GM23338 (cell line): Measurements from ENCODE around the gene SMYD3. TPM values are rescaled to one million over a fixed set of nuclear protein-coding genes. Genes with fewer than 3 reads are reported as not detected.

Experiments used
- ATAC-seq: fragments of 200-7000 bp; cut with Tn5 transposase; 3 replicates; pipeline ENCODE4 v1.9.1; 2020
- DNase-seq: peaks from one replicate; pipeline ENCODE4 v3.0.0-alpha.2; 2015; ENCODE audit warnings: low spot score
- H2AFZ ChIP-seq: fragments of 200-600 bp; sonication (generic); 2 replicates; pipeline ENCODE4 v1.8.0; 2016; ENCODE audit warnings: antibody characterized with exemption, mild to moderate bottlenecking, moderate library complexity
- H3F3A ChIP-seq: fragments of 200-600 bp; sonication (generic); replicated peaks from 2 replicates; pipeline ENCODE4 v1.8.0; 2017; ENCODE audit warnings: antibody characterized with exemption, mixed run types, low read depth
- H3K27ac ChIP-seq: fragments of 200-600 bp; sonication (generic); 2 replicates; pipeline ENCODE4 v1.6.1; 2016; ENCODE audit warnings: low read depth
- H3K27me3 ChIP-seq: fragments of 200-600 bp; sonication (generic); 2 replicates; pipeline ENCODE4 v1.8.0; 2016; ENCODE audit warnings: mild to moderate bottlenecking, mixed run types, moderate library complexity; ENCODE audit not compliant: insufficient read depth
- H3K36me3 ChIP-seq: fragments of 200-600 bp; sonication (generic); 2 replicates; pipeline ENCODE4 v1.8.0; 2016; ENCODE audit warnings: mild to moderate bottlenecking; ENCODE audit not compliant: insufficient read depth
- H3K4me1 ChIP-seq: fragments of 200-600 bp; sonication (generic); 2 replicates; pipeline ENCODE4 v1.8.0; 2016; ENCODE audit warnings: mild to moderate bottlenecking, moderate library complexity; ENCODE audit not compliant: insufficient read depth
- H3K4me2 ChIP-seq: fragments of 200-600 bp; sonication (generic); 2 replicates; pipeline ENCODE4 v1.7.1; 2017; ENCODE audit warnings: mixed run types
- H3K4me3 ChIP-seq: fragments of 200-600 bp; sonication (generic); 2 replicates; pipeline ENCODE4 v1.6.1; 2016; ENCODE audit warnings: mixed run types
- H3K79me2 ChIP-seq: fragments of 200-600 bp; sonication (generic); replicated peaks from 2 replicates; pipeline ENCODE4 v1.8.0; 2017; ENCODE audit warnings: mild to moderate bottlenecking; ENCODE audit not compliant: insufficient read depth
- H3K9me2 ChIP-seq: fragments of 200-600 bp; sonication (generic); 2 replicates; pipeline ENCODE4 v1.8.0; 2017; ENCODE audit not compliant: insufficient read depth
- H4K20me1 ChIP-seq: fragments of 200-600 bp; sonication (generic); replicated peaks from 2 replicates; pipeline ENCODE4 v1.8.0; 2017; ENCODE audit warnings: mild to moderate bottlenecking; ENCODE audit not compliant: insufficient read depth
- H3K27ac Mint-ChIP-seq: 2 replicates; pipeline ENCODE4 v1.8.0; 2020; ENCODE audit warnings: inconsistent platforms, mild to moderate bottlenecking, moderate library complexity, mixed read lengths
- H3K27me3 Mint-ChIP-seq: 3 replicates; pipeline ENCODE4 v1.8.0; 2022; ENCODE audit warnings: low read depth, mild to moderate bottlenecking, moderate library complexity, mixed read lengths, inconsistent platforms; ENCODE audit not compliant: insufficient read depth, poor library complexity
- H3K36me3 Mint-ChIP-seq: 3 replicates; pipeline ENCODE4 v1.8.0; 2021; ENCODE audit warnings: low read depth, mild to moderate bottlenecking, inconsistent platforms, moderate library complexity, mixed read lengths
- H3K4me1 Mint-ChIP-seq: 3 replicates; pipeline ENCODE4 v1.8.0; 2020; ENCODE audit warnings: mild to moderate bottlenecking, inconsistent platforms, mixed read lengths
- H3K4me3 Mint-ChIP-seq: 3 replicates; pipeline ENCODE4 v1.8.0; 2021; ENCODE audit warnings: moderate library complexity, mild to moderate bottlenecking, inconsistent platforms, mixed read lengths
- H3K9me3 Mint-ChIP-seq: 3 replicates; pipeline ENCODE4 v1.8.0; 2020; ENCODE audit warnings: moderate library complexity, mild to moderate bottlenecking, inconsistent platforms, mixed read lengths
- CREB1 ChIP-seq: fragments of 250-450 bp; sonication (Bioruptor Pico); IDR thresholded peaks from 2 replicates; pipeline ENCODE4 v1.5.0; 2020; ENCODE audit warnings: low read depth, mild to moderate bottlenecking, moderate library complexity
- EZH2 ChIP-seq: fragments of 200-600 bp; sonication (generic); IDR thresholded peaks from one replicate; pipeline ENCODE4 v1.8.0; 2017; ENCODE audit warnings: antibody characterized with exemption, mild to moderate bottlenecking, low read depth; ENCODE audit not compliant: unreplicated experiment
- EZH2phosphoT487 ChIP-seq: fragments of 200-600 bp; sonication (generic); IDR thresholded peaks from one replicate; pipeline ENCODE4 v1.8.1; 2018; ENCODE audit warnings: antibody characterized with exemption; ENCODE audit not compliant: unreplicated experiment
- JUNB ChIP-seq: IDR thresholded peaks from one replicate; pipeline ENCODE4 v1.6.1; 2016; ENCODE audit warnings: antibody characterized with exemption; ENCODE audit not compliant: unreplicated experiment
- NANOG ChIP-seq: IDR thresholded peaks from 2 replicates; pipeline ENCODE4 v1.6.1; 2016; ENCODE audit warnings: antibody characterized with exemption, borderline replicate concordance
- POLR2AphosphoS5 ChIP-seq: IDR thresholded peaks from 2 replicates; pipeline ENCODE4 v1.6.1; 2016; ENCODE audit warnings: antibody characterized with exemption, low read depth
- STAT1 ChIP-seq: IDR thresholded peaks from one replicate; pipeline ENCODE4 v1.6.1; 2016; ENCODE audit warnings: antibody characterized with exemption; ENCODE audit not compliant: unreplicated experiment
- ZNF114 ChIP-seq: fragments of 250-450 bp; sonication (Bioruptor Pico); IDR thresholded peaks from 2 replicates; pipeline ENCODE4 v1.5.0; 2020; ENCODE audit warnings: mild to moderate bottlenecking, moderate library complexity
- ZNF331 ChIP-seq: fragments of 250-450 bp; sonication (Bioruptor Pico); IDR thresholded peaks from 2 replicates; pipeline ENCODE4 v1.5.0; 2020; ENCODE audit warnings: low read depth, mild to moderate bottlenecking, moderate library complexity
- polyA plus RNA-seq: library from polyadenylated mRNA; unstranded; fragments of >200 nt; fragmentation: Nextera tagmentation; extraction: Ambion mirVana; gene quantifications from 2 replicates; pipeline ENCODE4 v1.2.1, GENCODE V29; 2016
- total RNA-seq: library from RNA; depleted of rRNA; stranded (reverse); fragments of >200 nt; shearing (Covaris generic); gene quantifications from 2 replicates; pipeline ENCODE4 v1.2.3, GENCODE V29; 2014
- TF ChIP-seq, protein P1 (sequence below), 2 experiments: fragments of 200-600 bp in 1 of 2; sonication (generic) in 1 of 2; conservative IDR thresholded peaks; 2 replicates each; pipeline versions ENCODE4 v1.5.1 to v1.6.1; 2016 to 2017; ENCODE audit warnings: antibody characterized with exemption in 2 of 2, low read depth in 2 of 2, mild to moderate bottlenecking in 2 of 2, moderate library complexity in 1 of 2
- TF ChIP-seq, protein P2 (sequence below): IDR thresholded peaks from 2 replicates; pipeline ENCODE4 v1.6.1; 2016; ENCODE audit warnings: antibody characterized with exemption
- TF ChIP-seq, protein P3 (sequence below): fragments of 250-450 bp; sonication (Bioruptor Pico); IDR thresholded peaks from 2 replicates; pipeline ENCODE4 v1.5.0; 2020; ENCODE audit warnings: mild to moderate bottlenecking, moderate library complexity
- TF ChIP-seq, protein P4 (sequence below): IDR thresholded peaks from one replicate; pipeline ENCODE4 v1.6.1; 2018; ENCODE audit warnings: antibody characterized with exemption; ENCODE audit not compliant: unreplicated experiment

SMYD3 gene
- total and polyA plus RNA-seq, 2 experiments from 2014 or later = 31.8 to 34.4 TPM

DNA sequence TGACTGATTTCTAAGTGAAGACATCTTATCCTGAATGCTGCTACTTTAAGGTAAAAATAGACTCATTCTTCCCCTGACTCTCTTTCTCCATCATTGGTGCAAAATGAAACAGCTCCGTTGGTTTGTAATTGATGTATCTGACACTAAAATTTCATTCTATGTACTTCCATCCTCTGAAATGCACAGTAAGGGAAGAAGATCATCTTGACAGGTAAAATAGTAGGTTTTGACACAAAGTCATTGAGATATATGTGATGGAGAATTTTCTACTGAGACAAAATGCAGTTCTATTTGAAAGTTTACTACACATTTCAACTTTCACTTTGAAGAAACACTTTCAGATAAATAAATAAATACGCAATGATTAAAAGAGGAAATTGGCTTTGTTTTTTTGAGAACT lies 348.9 kb downstream of the SMYD3 start:
- H3K36me3 Mint-ChIP-seq = no peaks in the 10 kb centered on the region
- Histone ChIP-seq H3K27ac (no peak overlapping the region), H4K20me1 (no peaks in the 10 kb centered on the region), H3K27me3 (no peaks in the 10 kb centered on the region), H2AFZ (no peak overlapping the region), H3K9me2 (no peaks in the 10 kb centered on the region), H3K4me3 (no peak overlapping the region), H3K4me1 (peaks cover 11% of the 10 kb centered on the region; the same call in 1 of the 2 replicates), H3K36me3 (no peaks in the 10 kb centered on the region), H3K4me2 (no peak overlapping the region), H3F3A (no peaks in the 10 kb centered on the region), H3K79me2 (no peaks in the 10 kb centered on the region)
- H3K27ac Mint-ChIP-seq = 0 out of 2 replicates have a peak overlapping the region, but pooled peaks have one; percentile 18
- no peaks in the 10 kb centered on the region for H3K9me3 Mint-ChIP-seq
- peaks cover 25% of the 10 kb centered on the region for H3K4me1 Mint-ChIP-seq
- TF ChIP-seq, protein P1, sequence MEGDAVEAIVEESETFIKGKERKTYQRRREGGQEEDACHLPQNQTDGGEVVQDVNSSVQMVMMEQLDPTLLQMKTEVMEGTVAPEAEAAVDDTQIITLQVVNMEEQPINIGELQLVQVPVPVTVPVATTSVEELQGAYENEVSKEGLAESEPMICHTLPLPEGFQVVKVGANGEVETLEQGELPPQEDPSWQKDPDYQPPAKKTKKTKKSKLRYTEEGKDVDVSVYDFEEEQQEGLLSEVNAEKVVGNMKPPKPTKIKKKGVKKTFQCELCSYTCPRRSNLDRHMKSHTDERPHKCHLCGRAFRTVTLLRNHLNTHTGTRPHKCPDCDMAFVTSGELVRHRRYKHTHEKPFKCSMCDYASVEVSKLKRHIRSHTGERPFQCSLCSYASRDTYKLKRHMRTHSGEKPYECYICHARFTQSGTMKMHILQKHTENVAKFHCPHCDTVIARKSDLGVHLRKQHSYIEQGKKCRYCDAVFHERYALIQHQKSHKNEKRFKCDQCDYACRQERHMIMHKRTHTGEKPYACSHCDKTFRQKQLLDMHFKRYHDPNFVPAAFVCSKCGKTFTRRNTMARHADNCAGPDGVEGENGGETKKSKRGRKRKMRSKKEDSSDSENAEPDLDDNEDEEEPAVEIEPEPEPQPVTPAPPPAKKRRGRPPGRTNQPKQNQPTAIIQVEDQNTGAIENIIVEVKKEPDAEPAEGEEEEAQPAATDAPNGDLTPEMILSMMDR (conservative IDR thresholded peaks at IDR 0.05; ENCODE audit: low read depth in 2 of 2) = no peak
- TF ChIP-seq NANOG = no peak
- no peak for TF ChIP-seq POLR2AphosphoS5
- TF ChIP-seq, protein P2, sequence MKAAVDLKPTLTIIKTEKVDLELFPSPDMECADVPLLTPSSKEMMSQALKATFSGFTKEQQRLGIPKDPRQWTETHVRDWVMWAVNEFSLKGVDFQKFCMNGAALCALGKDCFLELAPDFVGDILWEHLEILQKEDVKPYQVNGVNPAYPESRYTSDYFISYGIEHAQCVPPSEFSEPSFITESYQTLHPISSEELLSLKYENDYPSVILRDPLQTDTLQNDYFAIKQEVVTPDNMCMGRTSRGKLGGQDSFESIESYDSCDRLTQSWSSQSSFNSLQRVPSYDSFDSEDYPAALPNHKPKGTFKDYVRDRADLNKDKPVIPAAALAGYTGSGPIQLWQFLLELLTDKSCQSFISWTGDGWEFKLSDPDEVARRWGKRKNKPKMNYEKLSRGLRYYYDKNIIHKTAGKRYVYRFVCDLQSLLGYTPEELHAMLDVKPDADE = no peak
- no peak for TF ChIP-seq CREB1 (CRISPR knock-in tag)
- TF ChIP-seq EZH2phosphoT487 = no peak
- TF ChIP-seq, protein P3, sequence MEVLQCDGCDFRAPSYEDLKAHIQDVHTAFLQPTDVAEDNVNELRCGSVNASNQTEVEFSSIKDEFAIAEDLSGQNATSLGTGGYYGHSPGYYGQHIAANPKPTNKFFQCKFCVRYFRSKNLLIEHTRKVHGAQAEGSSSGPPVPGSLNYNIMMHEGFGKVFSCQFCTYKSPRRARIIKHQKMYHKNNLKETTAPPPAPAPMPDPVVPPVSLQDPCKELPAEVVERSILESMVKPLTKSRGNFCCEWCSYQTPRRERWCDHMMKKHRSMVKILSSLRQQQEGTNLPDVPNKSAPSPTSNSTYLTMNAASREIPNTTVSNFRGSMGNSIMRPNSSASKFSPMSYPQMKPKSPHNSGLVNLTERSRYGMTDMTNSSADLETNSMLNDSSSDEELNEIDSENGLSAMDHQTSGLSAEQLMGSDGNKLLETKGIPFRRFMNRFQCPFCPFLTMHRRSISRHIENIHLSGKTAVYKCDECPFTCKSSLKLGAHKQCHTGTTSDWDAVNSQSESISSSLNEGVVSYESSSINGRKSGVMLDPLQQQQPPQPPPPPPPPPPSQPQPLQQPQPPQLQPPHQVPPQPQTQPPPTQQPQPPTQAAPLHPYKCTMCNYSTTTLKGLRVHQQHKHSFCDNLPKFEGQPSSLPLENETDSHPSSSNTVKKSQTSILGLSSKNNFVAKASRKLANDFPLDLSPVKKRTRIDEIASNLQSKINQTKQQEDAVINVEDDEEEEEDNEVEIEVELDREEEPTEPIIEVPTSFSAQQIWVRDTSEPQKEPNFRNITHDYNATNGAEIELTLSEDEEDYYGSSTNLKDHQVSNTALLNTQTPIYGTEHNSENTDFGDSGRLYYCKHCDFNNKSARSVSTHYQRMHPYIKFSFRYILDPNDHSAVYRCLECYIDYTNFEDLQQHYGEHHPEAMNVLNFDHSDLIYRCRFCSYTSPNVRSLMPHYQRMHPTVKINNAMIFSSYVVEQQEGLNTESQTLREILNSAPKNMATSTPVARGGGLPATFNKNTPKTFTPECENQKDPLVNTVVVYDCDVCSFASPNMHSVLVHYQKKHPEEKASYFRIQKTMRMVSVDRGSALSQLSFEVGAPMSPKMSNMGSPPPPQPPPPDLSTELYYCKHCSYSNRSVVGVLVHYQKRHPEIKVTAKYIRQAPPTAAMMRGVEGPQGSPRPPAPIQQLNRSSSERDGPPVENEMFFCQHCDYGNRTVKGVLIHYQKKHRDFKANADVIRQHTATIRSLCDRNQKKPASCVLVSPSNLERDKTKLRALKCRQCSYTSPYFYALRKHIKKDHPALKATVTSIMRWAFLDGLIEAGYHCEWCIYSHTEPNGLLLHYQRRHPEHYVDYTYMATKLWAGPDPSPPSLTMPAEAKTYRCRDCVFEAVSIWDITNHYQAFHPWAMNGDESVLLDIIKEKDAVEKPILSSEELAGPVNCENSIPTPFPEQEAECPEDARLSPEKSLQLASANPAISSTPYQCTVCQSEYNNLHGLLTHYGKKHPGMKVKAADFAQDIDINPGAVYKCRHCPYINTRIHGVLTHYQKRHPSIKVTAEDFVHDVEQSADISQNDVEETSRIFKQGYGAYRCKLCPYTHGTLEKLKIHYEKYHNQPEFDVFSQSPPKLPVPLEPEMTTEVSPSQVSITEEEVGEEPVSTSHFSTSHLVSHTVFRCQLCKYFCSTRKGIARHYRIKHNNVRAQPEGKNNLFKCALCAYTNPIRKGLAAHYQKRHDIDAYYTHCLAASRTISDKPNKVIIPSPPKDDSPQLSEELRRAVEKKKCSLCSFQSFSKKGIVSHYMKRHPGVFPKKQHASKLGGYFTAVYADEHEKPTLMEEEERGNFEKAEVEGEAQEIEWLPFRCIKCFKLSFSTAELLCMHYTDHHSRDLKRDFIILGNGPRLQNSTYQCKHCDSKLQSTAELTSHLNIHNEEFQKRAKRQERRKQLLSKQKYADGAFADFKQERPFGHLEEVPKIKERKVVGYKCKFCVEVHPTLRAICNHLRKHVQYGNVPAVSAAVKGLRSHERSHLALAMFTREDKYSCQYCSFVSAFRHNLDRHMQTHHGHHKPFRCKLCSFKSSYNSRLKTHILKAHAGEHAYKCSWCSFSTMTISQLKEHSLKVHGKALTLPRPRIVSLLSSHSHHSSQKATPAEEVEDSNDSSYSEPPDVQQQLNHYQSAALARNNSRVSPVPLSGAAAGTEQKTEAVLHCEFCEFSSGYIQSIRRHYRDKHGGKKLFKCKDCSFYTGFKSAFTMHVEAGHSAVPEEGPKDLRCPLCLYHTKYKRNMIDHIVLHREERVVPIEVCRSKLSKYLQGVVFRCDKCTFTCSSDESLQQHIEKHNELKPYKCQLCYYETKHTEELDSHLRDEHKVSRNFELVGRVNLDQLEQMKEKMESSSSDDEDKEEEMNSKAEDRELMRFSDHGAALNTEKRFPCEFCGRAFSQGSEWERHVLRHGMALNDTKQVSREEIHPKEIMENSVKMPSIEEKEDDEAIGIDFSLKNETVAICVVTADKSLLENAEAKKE = no peak
- TF ChIP-seq JUNB = no peak
- TF ChIP-seq EZH2 = no peak
- TF ChIP-seq ZNF331 (CRISPR knock-in tag) = no peak
- TF ChIP-seq, protein P4, sequence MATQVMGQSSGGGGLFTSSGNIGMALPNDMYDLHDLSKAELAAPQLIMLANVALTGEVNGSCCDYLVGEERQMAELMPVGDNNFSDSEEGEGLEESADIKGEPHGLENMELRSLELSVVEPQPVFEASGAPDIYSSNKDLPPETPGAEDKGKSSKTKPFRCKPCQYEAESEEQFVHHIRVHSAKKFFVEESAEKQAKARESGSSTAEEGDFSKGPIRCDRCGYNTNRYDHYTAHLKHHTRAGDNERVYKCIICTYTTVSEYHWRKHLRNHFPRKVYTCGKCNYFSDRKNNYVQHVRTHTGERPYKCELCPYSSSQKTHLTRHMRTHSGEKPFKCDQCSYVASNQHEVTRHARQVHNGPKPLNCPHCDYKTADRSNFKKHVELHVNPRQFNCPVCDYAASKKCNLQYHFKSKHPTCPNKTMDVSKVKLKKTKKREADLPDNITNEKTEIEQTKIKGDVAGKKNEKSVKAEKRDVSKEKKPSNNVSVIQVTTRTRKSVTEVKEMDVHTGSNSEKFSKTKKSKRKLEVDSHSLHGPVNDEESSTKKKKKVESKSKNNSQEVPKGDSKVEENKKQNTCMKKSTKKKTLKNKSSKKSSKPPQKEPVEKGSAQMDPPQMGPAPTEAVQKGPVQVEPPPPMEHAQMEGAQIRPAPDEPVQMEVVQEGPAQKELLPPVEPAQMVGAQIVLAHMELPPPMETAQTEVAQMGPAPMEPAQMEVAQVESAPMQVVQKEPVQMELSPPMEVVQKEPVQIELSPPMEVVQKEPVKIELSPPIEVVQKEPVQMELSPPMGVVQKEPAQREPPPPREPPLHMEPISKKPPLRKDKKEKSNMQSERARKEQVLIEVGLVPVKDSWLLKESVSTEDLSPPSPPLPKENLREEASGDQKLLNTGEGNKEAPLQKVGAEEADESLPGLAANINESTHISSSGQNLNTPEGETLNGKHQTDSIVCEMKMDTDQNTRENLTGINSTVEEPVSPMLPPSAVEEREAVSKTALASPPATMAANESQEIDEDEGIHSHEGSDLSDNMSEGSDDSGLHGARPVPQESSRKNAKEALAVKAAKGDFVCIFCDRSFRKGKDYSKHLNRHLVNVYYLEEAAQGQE = no peak
- no peak for TF ChIP-seq STAT1
- no peak for TF ChIP-seq ZNF114 (CRISPR knock-in tag)
- H3K4me3 Mint-ChIP-seq = no peak overlapping the region
- ATAC-seq (no peak), DNase-seq (no peak)
- no peaks in the 10 kb centered on the region for H3K27me3 Mint-ChIP-seq
